GM18873 (cell line): ENCODE results near the gene PIGS.

Source experiments
- ATAC-seq: cut with Tn5 transposase; IDR thresholded peaks from one replicate; pipeline ENCODE4 v1.9.1; 2021; ENCODE audit warnings: mild to moderate bottlenecking, moderate library complexity, moderate number of reproducible peaks; ENCODE audit not compliant: unreplicated experiment, low FRiP score

The PIGS gene

DNA sequence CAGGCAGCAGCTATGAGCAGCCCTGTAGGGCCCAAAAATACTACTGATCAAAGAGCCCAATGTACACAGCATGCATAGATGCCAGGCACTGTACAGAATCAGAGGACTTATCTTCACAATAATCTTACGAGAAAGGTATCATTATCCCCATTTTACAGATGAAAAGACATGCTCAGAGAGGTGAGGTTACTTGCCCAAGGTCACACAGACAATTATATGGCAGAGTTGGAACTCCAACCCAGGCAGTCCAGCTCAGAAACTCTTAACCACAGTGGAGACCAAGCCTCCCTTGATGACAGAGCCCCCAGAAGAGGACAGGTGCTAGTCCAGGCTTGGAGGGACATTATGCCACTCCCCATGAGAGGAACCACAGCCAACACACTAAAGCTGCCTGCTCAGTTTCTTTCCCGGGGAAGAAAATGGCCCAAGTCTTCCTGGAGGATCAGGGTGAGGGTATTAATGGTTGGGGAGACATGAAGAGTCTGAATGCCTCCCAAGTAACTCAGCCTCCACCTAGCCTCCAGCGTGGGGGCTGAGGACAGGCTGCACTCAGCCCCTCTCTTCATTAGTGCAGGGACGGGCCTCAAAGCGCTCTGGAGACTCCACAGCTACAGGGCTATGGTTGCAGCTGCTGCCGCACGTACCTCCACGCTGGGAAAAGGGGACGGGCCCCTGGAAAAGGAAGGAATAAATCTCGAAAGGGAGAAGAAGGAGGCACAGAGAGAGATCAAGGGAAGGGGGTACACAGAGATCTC lies 19.7 kb downstream of the PIGS start:
- no peak for ATAC-seq

DNA sequence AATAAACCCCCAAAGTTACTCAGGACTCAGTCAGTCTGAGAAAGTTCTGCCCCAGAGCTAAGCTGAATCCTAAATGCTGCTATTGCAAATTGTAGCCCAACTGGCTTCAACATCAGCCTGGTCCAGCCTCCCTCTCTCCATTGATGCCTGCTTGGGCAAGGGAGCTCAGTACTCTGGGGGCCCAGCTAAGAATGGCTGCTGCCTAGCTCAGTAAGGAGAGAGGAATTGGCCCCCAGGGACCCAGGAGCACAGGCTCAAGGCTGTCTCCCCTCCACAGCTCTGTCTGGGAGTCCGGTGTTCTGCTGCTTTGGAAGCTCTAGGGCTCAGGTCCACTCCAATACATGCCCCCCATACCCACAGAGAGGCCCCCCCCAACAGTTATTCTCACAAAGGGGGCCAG lies 20.5 kb downstream of the PIGS start:
- no peak for ATAC-seq

DNA sequence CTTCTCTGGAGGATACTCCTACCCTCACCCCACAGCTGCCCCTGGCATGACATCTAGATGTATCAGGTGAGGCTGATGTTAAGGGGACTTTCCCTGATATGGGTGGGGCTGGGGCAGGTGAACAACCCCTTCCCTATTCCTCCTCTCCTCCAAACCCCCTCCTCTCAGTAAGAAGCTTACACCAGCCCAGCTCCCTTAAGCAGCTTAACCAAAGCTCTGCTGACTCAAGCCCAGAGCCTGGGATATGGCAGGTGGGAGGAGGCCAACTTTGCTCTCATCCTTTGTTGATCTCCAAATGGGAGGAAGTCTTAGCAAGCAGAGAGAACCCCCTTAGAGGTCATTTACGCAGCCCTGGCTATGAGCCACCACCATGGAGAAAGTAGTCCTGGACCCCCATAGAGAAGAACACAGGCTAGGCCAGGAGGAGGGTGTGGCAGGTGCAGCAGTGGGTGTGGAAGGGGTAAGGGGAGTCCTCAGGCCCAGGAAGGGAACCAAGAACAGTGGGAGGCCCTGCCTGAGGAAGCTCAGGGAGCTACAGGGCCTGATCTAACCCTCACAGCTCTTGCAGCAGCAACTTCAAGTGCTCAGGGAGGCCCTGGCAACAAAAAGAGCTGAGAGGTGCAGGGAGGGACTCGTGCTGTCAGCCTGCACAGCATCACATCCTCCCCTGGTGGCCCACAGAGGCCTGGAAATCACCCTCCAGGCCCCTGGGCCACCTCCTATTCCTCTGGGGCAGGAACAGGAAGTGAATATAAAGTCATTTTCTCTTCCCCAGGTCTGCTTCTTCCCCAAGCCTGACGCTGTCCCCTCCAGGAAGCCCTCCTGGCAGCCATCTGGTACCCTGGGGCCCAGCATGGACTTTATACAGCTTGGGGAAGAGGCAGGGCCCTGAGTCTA lies 21.8 kb downstream of the PIGS start:
- no peak for ATAC-seq

DNA sequence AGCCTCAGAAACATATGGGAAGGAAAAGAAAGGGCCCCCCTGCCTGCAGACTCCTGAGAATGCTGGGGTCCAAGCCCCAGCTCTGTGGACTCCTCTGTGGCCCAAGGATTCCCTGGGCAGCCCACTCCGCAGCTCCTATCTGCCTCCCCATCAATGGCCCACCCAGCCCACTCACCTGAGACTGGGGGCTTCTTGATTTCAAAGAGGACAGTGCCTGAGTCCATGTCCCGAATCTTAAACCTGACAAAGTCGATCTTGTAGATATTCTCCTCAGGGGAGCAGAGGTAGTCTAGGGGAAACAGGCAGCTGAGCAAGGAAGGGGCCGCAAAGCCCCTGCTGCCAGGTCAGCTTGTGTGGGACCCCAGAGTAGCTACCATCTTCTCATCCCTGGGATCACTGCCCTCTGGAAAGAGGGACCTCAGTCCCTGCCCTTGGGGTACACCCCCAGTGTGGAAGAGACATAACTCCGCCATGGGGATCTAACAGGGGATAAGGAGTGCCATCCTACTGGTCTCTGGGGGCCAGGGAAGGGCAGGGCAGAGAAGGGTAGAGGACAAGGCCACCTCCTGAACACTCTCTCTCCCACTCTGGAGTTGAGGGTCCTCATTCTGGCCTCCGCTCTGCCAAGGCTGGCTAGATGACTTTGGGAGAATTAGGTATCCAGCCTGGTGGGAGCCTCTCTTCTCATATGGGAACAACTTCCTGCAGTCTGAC lies 22.8 kb downstream of the PIGS start:
- ATAC-seq, result no peak

DNA sequence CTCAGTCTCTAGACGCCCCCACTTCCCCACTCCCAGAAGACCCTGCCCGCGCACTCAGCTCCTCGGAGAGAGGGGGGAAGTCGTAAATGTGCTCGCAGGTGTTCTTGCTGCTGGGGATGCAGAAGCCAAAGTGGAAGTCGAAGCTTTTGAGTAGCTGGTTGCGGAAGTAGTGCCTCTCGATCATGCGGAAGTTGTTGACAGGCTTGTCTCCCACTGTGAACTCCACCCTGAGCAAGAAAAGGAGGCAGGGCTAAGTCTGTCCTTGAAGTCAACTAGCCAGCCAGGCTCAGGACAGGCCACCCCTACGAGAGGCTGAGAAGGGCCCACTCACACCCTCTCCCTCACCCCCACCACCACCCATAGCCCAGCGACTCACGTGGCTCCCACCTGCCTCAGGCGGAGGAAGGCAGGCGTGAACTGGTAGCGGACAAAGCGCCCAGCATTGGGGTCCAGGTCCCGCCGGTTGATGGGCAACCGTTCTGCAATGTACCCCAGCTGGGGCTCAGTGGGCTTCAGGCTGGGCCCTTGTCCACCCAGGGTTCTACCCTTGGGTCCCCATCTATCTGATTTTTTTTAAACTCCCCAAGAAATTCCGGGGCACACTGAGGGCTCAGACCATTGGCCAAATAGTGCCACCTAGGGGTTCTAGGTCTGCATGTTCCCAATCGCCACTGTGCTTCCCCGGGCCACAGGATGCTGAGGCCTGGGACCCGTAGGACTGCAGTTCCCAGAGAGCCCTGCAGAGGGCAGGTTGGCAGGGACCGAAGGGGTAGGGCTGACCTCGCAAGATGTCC lies 23.5 kb downstream of the PIGS start:
- ATAC-seq, result no peak

DNA sequence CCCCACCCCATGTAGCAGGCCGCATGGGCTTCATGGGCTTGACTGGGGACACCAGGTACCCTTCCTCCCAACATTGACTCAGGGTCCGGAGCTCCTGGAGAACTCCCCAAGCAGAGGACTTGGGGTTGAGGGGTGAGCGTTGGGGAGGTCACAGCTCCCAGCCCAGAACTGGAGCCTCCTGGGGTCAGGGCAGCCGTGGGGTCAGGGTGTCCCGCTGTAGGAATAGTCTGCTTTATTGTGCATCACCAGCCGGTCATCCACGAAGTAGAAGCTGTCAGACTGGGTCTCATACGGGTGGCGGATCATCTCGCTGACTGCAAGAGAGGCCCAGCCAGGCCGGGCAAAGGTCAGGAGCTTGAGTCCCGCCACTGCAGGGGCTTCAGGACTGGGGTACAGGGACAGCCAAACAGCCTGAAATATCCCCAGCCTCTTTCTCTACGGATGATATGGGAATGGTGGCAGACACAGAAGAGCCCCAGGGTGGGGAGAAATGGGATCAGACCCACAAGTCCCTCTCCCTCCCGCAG lies 24.2 kb downstream of the PIGS start:
- ATAC-seq, result no peak

DNA sequence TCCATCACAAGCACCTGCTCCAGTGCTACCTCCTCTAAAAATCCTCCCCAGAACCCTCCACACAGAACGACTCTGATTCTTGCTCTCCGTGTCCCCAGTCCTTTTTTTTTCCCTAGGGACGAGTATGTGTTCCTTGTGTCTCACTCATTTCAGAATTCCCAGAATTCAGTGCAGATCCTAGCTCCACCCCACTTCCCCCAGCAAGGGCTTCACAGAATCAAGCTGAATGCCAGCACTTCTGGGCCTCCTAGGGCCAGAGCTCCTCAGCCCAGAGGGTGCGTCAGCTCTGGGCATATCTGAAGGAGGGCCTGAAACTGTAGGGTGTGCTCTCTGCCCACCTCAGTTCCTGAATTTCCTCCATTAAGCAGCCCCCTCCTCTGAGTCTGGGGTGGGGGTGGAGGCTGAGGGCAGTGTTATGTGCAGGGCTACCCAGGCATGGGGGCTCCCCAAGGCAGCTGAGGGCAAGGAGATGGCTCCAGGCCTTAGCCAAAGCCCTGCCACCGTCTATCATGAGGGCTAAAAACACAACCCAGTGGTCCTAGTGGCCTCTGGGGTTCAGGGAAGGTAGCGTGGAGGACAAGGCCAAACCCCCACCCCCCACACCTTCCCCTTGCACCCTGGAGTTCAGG lies 25.4 kb downstream of the PIGS start:
- no peak for ATAC-seq

DNA sequence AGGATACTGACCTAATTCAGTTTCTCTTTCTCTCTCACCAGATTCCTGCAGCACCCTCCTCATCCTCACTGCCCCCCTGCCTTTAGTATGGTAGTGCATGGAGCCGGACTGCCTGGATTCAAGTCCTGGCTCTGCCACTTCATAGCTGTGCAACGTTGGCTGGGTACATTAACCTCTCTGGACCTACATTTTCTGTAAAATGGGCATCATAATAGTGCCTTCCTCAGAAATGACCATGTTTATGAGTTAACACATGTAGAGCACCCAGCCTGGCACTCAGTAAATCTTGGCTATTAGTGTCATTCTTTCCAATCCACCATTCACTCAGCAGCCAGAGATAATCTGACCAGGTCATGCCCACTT lies 26.2 kb downstream of the PIGS start:
- ATAC-seq, result no peak

DNA sequence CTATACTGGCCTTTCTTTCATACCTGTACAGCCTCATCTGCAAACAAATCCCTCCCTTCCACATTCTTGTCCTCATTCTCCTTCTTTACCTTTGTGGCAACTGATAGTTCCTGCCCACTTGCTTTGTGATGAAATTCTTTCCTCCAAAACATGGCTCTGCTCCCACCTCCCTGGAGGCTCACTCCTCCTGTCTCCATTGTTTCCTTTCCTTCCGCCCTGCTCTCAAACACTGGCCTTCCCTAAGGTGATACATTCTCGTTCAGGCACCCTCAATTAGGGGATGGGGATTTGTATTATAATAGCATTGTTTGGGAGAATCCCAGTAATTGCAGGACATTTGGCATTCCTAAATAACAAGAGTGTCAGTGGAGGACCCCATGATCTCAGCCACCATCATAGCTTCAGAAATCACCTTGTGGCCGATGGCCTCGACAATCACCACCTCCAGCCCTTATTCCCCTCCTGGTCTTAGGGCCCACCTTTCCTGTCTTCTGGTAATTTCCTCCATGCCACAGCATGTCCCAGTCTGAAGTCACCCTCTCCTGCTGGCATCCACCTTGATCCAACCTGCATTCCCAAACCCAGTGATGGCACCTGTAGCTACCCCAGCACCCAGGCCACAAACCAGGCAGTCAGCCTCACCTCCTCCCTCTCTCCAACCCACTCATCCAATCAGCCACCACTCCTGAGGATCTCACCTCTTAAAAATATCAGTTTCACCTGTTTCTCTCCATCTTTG lies 26.8 kb downstream of the PIGS start:
- ATAC-seq, result no peak

DNA sequence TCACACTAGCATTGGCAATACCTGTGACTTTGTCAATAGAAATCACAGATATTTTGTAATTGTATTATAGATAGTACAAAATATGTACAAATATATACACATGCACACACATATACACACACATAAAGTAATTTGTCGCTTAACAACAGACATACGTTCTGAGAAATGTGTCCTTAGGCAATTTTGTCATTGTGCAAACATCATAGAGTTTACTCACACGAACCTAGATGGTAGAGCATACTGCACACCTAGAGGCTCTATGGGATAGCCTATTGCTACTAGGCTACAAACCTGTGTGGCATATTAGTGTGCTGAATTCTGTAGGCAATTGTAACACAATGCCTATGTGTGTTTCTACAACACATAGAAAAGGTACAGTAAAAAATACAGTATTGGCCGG lies 29.9 kb downstream of the PIGS start:
- ATAC-seq, result no peak

DNA sequence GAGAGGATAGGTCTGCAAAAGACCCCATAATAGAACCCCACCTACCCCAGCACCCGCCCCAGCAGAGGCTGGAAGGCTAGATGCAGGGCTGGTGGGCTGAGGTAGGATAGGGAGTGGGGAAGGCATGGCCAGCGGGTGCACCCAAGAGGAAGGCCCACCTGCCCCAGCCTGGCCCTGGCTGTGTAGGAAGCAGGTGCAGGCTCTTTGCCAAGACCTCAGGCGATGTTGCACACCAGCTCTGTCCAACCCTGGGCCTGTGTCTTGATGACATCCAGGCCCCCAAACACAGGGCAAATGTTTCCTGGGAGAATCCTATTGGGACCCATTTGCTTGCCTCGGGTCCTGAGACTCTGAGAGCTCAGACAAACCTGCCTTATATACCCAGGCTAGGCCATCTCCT lies 31.1 kb downstream of the PIGS start:
- no peak for ATAC-seq

DNA sequence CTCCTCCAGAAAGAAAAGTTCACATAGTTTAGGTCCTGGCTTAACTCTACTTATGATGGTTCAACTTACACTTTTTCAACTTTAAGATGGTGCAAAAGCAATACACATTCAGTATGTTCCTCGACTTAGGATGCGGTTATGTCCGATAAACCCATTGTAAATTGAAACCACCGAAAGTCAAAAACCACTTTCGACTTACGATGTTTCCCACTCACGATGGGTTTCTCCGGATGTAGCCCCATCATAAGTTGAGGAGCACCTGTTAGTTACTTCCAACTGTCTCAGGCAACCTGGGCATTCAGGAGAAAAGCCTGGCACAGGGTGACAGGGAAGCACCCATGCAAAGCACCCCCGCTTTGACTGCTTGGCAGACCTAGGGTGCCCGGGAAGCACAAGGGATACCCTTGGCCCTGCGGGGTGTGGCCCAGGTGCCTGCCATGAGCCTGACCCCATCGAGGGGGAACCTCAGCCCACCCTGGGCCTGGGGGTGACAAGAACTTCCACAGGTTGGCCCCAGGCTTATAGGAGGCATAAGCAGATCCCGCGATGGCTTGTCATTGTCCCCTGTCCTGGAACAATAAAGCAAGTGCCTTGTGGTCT lies 32.9 kb downstream of the PIGS start:
- no peak for ATAC-seq

DNA sequence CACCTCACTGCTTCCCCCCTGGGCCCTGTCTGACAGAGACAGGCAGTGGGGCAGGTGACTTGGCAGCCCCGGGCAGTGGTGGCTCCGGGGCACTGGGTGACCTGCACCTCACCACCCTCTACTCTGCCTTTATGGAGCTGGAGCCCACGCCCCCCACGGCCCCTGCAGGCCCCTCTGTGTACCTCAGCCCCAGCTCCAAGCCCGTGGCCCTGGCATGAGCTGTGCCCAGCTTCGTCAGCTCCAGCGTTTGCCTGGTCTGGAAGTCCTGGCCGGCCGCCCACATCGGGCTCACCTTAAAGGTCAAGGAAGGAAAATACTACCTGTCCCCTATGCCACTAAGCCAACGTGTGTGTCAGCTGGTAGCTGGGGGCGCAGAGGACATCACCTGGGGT lies 34.1 kb downstream of the PIGS start:
- ATAC-seq, result no peak

DNA sequence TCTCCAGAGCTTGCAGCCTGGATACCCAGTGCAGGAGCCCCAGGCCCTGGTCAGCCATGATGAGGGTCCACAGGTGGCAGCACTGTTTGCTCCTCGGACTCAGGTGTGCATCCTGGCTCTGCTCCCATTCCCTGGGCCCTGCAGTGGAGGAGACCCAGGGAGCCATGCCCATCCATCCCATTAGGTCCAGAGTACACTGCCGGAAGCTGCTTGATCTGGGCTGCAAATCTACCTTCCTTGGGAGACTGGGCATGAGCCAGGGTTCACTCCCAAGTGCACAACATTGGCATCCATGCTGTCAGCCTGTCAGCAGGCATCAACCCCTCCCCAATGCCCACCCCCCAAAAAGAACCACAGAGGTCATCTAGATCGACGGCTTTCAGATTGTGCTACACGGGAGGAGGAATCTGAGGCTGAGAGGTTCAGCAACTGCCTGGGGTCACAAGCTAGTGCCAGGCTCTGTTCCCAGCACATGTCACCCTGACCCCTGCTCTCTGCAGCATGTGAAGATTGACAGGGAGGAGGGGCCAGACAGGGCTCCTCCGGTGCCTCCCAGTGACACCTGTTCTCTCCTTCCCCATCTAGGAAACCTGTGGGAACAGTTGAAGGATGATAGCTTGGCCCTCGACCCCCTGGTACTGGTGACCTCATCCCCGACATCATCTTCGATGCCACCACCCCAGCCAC lies 34.6 kb downstream of the PIGS start:
- no peak for ATAC-seq

DNA sequence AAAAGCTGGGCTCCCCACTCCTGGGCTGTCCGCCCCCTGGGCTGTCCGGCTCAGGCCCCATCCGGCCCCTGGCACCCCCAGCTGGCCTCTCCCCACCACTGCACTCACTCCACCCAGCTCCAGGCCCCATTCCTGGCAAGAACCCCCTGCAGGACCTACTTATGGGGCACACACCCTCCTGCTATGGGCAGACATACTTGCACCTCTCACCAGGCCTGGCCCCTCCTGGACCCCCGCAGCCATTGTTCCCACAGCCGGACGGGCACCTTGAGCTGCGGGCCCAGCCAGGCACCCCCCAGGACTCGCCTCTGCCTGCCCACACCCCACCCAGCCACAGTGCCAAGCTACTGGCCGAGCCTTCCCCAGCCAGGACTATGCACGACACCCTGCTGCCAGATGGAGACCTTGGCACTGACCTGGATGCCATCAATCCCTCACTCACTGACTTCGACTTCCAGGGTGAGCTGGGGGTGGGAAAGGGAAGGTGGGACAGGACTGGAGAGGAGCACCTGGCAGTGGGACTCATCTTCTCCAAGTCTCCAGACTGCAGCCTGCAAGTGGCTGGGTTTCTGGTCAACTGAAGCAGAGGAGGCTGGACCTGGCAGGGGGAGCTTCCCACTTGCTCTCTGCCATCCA lies 36.5 kb downstream of the PIGS start:
- no peak for ATAC-seq

DNA sequence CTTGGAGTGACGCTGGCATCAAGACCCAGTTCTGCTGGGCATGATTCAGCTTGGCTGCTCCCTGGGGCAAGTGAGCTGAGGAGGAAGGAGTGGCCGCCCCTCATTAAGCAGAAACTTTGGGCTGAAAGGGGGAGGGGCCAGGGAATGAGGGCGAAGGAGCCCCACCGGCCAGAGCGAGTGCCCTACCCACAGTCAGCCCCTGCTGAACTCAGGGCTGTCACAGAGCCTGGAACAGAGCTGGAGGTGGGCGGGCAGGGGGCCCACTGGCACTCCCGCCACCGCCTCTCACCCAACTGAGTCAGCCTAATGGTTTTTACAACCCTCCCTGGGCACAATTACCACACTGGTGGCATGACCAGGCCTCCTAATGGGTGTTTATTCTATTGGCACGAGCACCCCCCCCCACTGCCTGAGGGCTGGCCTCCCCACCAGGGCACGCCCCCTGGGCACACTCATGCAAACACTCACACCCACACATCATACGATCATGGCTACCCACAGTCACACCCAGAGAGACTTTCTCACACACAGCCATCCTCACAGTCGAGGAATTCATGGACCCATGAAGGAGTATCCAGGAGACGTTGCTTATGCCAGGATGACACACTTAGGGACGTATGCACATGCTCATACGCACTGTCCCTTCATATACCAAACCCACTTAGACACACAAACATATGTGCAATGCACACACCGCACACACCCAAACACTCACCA lies 38.1 kb downstream of the PIGS start:
- no peak for ATAC-seq
